ENCODE data around the gene TMEM231. TPM values are rescaled to one million over a fixed set of nuclear protein-coding genes. Genes with fewer than 3 reads are reported as not detected.

TMEM231 gene, protein sequence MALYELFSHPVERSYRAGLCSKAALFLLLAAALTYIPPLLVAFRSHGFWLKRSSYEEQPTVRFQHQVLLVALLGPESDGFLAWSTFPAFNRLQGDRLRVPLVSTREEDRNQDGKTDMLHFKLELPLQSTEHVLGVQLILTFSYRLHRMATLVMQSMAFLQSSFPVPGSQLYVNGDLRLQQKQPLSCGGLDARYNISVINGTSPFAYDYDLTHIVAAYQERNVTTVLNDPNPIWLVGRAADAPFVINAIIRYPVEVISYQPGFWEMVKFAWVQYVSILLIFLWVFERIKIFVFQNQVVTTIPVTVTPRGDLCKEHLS
- total RNA-seq = 13.6 and 13.7 TPM in 2 replicates

DNA sequence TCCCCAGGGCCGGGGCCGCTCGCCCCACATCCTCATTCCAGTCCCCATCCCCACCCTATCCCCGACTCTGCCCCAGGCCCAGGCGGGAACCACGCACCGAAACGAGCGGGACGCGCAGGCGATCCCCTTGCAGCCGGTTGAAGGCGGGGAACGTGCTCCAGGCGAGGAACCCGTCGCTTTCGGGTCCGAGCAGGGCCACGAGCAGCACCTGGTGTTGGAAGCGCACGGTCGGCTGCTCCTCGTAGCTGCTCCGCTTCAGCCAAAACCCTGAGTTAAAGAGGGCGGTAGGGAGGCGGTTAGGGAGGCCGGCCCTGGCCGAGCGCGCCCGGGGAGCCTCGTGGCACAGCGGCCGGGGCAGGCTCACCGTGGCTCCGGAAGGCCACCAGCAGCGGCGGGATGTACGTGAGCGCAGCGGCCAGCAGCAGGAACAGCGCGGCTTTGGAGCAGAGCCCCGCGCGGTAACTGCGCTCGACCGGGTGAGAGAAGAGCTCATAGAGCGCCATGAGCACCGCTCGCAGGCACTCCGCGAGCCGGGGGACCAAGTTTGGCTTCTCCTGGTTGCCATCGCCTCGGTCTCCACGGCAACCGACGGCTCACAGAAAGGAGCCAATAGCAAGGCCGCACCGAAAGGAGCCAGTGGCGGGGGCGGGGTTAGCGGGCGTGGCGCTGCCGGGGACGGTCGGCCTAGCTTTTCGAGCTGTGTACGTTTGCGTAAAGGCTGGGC, at the start of gene TMEM231:
Gene TMEM231, minus strand, starts transcription at position 546 of the 724 bp plus-strand sequence. Its CDS starts 43 bp downstream, at position 503.

DNA sequence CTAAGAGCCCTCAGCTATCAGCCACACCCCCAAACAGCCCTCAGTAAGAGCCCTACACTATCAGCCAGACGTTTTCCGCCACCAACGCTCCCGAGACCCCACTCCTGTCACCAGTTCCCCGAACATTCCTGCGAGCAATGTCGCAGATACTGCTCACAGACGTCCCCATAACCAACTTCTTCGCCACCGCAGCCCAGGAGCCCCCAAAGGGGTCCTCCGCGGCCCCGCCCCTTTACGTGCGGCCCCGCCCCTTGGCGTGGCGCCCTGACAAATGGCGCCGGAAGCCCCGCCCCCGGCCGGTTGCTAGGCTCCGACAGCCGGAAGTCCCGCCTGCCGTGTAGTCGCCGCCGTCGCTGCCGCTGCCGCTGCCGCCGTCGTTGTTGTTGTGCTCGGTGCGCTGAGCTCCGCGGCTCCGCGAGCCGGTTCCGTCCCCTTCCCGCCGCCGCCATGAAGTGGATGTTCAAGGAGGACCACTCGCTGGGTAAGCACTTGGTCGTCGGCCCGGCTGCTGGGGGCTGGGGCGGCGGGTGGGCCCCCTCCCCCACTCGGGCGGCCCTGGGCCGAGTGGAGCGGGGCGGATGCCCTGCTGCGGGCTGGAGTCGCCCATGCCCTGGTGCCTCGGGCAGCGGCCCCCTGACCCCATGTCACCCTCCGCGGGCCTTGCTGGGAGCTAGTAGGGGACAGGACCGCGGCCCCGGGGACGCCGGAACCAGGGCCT, 10.1 kb upstream of the TMEM231 start, which contains the start of gene GABARAPL2:
Gene GABARAPL2, plus strand, starts transcription at position 340 of the 718 bp plus-strand sequence. Its CDS starts 108 bp downstream, at position 448.

DNA sequence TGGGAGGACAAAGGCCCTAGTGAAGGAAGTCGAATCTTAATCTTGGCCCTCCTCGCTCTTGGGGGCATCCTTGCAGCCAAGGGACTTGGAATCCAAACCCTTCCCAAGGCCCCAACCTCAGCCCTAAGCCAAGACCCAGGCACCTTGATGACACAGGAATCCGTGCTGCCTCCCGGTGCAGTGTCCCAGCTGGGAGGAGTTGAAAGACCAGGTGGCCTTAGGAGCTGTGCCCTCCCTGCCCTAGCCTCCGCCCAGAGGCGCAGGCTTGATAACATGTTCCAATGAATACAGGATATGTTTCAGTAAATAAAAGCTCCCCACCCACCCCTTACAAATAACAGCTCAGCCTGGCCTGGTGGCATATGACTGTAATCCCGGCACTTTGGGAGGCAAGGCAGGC, 20.2 kb downstream of the TMEM231 start, which contains the start of gene CHST5:
Gene CHST5, minus strand, starts transcription at position 208 of the 400 bp plus-strand sequence. CDS start 5,724 bp downstream, outside the sequence.

DNA sequence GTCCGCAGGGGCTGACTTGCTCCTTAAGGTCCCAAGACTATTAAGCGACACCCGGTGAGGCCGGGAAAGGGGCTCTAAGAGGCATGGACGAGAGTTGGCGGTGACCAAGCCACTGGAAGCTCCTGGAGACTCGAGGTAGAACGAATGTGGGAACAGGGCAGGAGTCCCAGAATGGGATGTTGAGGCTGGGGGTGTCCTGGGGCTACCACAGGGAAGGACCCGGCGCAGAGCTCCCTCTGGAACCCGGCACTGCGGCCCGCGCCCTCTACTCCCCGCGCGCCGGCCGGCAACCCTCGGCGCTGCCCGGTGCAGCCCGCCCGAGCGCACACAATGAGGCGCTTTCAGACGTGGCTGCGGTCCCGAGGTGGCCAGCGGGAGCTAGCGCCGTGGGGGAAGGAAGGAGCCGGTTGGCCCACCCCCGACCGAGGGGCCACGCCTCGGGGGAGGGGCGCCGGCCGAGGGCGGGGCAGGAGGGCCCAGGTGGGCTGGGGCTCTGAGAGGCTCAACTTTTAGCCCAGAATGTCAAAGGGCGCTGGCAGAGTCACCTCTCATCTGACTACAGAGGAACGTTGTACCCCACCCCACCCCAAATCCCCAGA, 60.9 kb downstream of the TMEM231 start, which contains the start of gene CHST6:
Gene CHST6, minus strand, starts transcription at position 366 of the 599 bp plus-strand sequence. CDS start 15,613 bp downstream, outside the sequence.

Other genes starting within 250 kb of the TMEM231 start
- gene CFDP1, start 122.7 kb downstream of the TMEM231 start, total RNA-seq = 38.7 and 53.8 TPM in 2 replicates
- gene TMEM170A, start 91.6 kb downstream of the TMEM231 start, total RNA-seq = 6.8 and 8.1 TPM in 2 replicates
- gene CHST6, start 60.8 kb downstream of the TMEM231 start, total RNA-seq = 0.54 and 0.56 TPM in 2 replicates
- gene CHST5, start 20.1 kb downstream of the TMEM231 start, total RNA-seq = 0.10 TPM in 1 of 2 replicates, not detected in the other
- gene GABARAPL2, start 10.1 kb upstream of the TMEM231 start, total RNA-seq = 64.1 and 72.2 TPM in 2 replicates
- 28.8 and 34.5 TPM in 2 replicates for gene ADAT1, start 67.0 kb upstream of the TMEM231 start, total RNA-seq
- gene KARS1, start 91.4 kb upstream of the TMEM231 start, total RNA-seq = 108 and 114 TPM in 2 replicates
- 43.9 and 53.4 TPM in 2 replicates for gene TERF2IP, start 91.5 kb upstream of the TMEM231 start, total RNA-seq
- gene CPHXL2, start 120.8 kb upstream of the TMEM231 start, total RNA-seq = not detected in 2 replicates
- not detected in 2 replicates for gene DUXB, start 145.2 kb upstream of the TMEM231 start, total RNA-seq
- gene CPHXL, start 170.2 kb upstream of the TMEM231 start, total RNA-seq = not detected in 2 replicates

Measured in cardiac ventricle fibroblast (primary cell).